SH-SY5Y (cell line): ENCODE results near the gene INKA1.

Source experiments
- GATA2 ChIP-seq: IDR thresholded peaks from 2 replicates; pipeline ENCODE4 v1.6.1; 2011; ENCODE audit warnings: mild to moderate bottlenecking, low read depth, low read length
- GATA3 ChIP-seq: IDR thresholded peaks from 2 replicates; pipeline ENCODE4 v1.6.1; 2011; ENCODE audit warnings: low read depth, mild to moderate bottlenecking, low read length, moderate library complexity

INKA1 gene

DNA sequence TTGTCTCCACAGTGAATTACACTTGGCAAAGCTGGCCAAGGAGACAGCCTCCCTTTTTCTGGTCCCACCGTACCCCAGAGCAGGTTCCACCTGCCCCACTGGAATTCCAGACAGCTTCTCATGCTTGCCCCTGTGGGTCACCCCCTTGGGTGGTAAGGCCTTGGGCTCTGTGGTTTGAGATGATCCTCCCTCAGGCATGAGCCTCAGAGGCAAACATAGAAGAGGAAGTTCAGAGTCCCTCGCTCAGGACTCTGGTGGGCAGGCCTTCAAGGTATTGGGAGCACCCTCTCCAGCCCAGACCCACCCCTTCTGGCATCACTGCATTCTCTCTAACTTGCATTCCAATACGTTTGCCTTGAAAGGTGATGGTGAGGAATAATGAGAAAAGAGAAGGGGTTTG is 28.3 kb downstream of the INKA1 start:
- TF ChIP-seq GATA3 (no peak), GATA2 (no peak)

DNA sequence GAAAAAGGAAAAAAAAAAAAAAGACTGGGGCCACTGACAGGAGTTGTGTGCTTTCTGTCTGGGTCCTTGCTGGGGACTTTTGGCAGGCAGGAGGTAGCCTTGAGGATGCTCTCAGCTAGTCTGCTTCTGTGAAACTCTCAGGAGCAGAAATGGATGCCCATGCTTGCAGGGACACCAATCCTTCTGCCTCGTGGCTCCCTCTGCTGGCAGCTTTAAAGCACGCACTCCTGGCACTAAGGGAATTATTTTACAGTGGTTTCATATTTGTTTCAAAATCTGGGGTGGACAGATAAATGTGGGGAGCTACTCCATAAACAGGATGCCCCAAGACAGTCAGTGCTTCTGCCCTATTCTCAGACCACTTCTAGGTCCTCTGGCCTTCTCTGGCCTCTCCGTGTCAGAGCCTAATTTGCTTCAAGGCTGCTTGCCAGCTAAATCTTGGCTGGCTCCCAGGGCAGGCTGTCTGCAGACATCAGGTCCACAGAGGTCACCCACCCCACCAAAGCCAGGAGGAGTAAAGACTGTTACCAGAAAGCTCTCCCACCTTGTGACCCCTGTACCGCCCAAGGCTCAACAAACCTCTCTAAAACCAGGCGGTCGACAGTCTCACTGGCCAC is 36.2 kb downstream of the INKA1 start:
- TF ChIP-seq GATA2 (no peak), GATA3 (no peak)

DNA sequence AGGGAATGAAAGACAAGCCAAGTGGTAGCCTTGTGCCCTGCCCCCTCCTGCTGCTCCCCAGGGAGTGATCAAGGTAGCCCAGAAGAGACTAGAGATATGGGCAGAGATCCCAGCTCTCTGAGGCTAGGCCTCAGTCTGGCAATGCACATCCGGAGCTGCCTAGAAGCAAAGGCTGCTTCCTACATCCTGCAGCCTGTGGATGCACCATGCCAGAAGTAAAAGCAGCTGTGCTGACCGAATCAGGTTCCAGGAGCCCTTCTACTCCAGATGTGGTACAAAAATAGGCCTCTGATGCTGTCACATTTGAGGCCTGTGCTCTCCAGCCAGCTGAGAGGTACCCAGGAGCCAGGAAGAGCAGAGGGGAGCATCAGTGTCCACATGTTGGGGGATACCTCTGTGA is 37.3 kb downstream of the INKA1 start:
- no peak for TF ChIP-seq GATA3
- no peak for TF ChIP-seq GATA2

DNA sequence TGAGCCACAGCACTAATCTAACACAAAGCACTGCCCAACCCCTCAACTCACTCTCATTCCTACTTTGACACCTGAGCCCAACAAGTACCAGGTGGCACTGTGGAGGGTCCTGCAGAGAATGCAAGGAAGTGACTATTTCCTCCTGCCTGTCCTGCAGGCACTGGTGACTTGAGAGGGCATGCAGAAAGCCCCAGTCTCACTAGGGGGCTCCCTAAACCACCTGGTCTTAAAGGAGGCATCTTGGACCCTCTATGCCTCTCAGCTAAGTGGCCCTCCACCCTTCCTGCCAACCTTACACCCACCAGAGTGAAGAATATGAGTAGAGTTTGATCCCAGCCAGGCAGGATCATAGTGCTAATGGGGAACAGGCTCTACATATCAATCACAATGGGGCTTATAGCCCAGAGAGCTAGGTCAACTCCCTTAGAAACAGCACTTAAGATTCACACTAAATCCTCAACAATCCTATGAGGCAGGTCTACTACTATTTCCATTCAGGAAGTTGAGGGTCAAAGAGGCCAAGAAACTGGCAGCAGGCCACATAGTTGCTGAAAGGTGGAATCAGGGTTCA is 38.1 kb downstream of the INKA1 start:
- TF ChIP-seq GATA3: no peak
- TF ChIP-seq GATA2: no peak

DNA sequence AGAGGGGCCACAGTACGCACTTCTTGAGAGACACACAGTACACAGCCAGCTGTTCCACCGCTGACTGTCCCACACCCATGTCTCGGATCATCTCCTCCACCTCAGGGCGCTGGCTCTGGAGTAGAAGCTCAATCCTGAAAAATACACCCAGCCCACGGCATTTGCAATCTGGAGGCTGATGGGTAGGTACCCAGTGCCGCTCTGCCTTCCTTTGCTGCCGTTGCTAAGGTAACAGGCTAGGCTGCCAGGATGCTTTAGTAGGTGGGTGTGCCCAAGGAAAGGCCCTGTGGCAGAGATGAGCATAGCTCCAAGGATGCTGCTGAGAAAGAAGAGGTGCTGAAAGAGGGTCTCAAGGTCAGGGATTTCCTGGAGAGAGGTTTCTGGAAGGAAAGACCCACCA is 38.7 kb downstream of the INKA1 start:
- TF ChIP-seq GATA2 (no peak), GATA3 (no peak)

DNA sequence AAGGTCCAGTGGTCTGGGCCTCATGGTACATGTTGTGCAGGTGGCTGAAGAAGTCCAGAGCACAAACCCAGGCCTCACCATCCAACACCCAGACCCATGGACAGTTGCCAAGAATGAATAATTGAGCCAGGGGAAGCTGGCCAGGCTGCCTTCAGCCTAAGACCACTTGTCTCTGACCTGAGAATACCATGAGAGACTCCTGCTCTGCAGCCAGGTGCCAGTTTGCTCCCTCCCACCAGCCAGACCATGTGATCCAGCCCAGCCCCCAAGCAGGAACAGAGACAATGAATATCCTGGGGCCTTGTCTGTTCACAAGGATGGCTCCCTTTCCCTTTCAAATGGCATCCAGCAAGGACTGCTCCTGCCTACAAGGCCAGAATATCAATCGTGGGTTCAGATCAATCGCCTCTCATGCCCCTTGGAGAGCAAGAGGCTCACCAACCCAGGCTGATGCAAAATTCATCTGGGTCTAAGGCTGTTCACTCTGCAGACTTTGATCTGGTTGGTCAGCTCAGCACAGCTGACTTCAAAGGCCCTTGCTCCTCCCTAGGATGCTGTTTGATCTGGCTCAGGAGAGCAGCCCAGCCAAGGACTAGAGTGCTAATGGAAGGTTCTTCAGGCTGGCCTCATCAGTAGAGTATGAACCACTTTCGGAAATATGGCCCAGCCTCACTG is 39.9 kb downstream of the INKA1 start:
- TF ChIP-seq GATA3 (no peak), GATA2 (no peak)

DNA sequence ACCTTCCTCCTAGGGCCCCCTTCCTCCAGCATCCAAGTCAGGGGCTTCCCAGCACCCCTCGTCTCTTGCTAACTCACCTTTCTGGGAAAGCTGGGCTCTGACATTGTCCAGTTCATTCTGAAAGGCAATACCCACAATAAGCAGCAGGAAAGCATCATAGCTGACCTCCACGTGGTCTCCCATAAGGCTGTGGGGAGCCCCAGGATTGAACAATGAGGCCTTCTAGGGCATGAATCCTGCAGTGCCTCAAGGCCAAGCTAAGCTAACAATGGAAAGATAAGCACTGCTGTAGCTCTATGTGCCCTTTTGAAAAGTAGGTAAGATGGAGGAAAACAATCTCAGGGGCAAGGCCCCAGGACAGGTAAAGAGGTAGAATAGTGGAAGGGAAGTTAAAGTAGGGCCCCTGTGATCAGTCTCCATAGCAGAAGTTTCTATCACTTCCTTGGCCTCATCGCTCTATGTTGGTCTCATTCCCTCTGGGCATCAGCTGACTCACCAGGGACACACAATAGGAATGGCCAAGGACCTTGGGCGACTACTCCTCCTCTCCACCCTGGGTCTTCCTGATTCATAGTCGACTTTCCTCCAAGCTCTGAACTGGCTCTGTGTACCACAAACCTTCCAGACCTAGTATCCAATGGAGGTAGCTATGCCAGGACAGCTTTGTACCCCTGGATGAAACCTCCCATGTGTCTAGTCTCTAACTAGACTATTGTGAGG is 41.6 kb downstream of the INKA1 start:
- TF ChIP-seq GATA2 (no peak), GATA3 (no peak)

DNA sequence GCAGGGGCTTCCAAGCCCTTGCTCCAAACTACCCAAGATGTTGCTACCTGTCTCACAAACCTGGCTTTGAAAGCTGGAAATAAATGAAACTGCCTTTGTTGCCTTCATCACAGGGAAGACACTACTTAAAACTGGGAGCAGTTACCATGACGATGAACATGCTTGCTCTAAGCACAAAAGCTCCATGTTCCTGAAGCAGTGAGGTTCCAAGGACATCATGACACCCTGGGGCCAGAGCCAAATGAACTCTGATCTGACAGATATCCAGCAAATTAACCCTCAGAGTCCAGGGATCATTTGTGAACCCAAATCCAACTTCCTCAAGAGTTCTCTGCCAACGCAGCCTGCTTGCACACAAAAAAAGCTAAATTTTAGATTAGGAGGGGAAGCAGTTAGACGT is 42.6 kb downstream of the INKA1 start:
- no peak for TF ChIP-seq GATA3
- TF ChIP-seq GATA2: no peak
